ENCODE measurements around the gene CD22. TPM values are rescaled to one million over a fixed set of nuclear protein-coding genes. Genes with fewer than 3 reads are reported as not detected.
"Not testable (repeated sequence)": the region's sequence is repeated elsewhere in the genome, so short reads cannot be mapped to it uniquely, and the experiment has no call there.

CD22 gene
- 1.5 TPM in 1 of 2 replicates, not detected in the other for total RNA-seq (2014; rRNA removed; shearing (Covaris generic))

- DNase-seq (ENCODE audit: low read depth), result no peak
These were observed at the start of gene CD22 for GRCh38 chr19:35328851-35329285. Gene CD22 (plus strand): TSS chr19:35329187. CDS start chr19:35332041, 2,854 bp downstream.

- DNase-seq (ENCODE audit: low read depth), result no peak
These were observed 49.6 kb upstream of the CD22 start for GRCh38 chr19:35279374-35279773.

DNA sequence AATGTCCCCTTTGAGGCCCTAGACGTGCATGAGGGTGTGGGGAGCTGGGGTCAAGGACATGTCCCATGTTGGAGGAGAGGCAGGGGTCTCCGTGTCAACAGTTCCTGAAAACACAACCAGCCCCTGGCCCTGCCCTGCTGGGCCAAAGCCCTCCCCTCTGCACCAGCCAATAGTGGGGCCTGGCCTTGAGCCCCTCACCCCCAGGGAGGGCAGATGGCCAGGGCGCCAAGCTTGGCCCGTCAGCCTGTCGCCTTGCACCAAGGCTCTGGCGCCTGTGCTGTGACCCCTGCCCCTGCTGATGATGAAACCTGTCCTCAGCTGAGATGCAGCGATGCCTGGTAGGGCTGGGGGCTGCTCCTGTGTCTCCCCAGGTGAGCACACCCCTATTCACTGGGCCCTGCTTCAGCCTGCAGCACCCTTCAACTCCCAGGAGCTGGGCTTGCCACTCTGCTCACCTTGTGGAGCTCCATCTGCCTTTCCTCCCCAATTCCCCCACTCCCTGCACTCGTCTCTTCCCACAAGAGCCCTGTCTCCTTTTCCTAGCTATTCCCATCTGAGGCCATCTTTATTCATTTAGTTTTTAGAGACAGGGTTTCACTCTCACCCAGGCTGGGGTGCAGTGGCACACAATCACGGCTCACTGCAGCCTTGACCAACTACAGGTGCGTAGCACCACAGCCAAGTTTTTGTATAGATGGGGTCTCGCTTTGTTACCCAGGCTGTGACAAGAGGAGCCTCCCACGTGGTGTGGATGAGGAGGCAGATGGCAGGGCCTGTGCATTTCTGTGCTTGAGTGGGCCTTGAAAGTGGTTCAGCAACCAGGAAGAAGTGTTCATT, 48.8 kb upstream of the CD22 start:
- DNase-seq (ENCODE audit: low read depth), result no peak

- no peak for DNase-seq (ENCODE audit: low read depth)
These were observed 47.7 kb upstream of the CD22 start for GRCh38 chr19:35281303-35281702.

GRCh38 chr19:35284153-35285094, 44.6 kb upstream of the CD22 start:
- no peak for DNase-seq (ENCODE audit: low read depth)

GRCh38 chr19:35285095-35285449, 43.9 kb upstream of the CD22 start:
- no peak for DNase-seq (ENCODE audit: low read depth)

DNA sequence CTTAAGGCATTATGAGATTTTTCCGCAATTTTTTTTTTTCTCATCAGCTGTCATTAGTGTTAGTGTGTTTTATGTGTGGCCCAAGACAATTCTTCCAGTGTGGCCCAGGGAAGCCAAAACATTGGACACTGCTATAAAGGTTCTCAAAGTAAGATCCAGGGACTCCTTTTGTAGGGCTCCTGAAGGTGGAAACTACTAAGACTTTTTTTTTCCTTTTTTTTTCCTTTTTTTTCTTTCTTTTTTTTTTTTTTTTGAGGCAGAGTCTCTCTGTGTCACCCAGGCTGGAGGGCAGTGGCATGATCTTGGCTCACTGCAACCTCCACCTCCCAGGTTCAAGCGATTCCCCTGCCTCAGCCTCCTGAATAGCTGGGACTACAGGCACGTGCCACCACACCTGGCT, 43.5 kb upstream of the CD22 start:
- not testable (repeated sequence) for DNase-seq (ENCODE audit: low read depth)

DNA sequence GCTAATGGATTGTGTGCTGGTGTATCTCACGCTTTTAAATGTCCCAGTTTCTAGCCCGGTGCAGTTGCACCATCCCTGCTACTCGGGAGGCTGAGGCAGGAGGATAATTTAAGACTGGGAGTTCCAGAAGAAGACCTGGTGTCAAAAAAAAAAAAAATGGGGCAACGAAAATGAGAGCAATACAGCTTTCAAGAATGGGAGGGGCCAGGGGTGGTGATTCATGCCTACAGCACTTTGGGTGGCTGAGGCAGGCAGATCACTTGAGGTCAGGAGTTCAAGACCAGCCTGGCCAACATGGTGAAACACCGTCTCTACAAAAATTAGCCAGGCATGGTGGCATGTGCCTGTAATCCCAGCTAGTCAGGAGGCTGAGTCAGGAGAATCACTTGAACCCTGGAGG, 42.9 kb upstream of the CD22 start:
- DNase-seq (ENCODE audit: low read depth), result not testable (repeated sequence)

DNA sequence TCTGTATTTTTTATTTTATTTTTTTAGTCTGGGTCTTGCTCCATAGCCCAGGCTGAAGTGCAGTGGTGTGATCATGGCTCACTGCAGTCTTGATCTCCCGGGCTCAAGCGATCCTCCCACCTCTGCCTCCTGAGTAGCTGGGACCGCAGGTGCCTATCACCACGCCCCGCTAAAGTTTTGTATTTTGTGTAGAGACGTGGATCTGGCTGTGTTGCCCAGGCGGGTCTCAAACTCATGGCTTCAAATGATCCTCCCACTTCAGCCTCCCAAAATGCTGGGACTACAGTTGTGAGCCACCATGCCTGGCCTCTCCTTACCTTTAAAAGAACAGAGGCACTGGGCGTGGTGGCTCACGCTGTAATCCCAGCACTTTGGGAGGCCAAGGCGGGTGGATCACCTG, 41.3 kb upstream of the CD22 start:
- DNase-seq (ENCODE audit: low read depth), result no peak

GRCh38 chr19:35288331-35288730, 40.7 kb upstream of the CD22 start:
- DNase-seq (ENCODE audit: low read depth), result no peak

DNA sequence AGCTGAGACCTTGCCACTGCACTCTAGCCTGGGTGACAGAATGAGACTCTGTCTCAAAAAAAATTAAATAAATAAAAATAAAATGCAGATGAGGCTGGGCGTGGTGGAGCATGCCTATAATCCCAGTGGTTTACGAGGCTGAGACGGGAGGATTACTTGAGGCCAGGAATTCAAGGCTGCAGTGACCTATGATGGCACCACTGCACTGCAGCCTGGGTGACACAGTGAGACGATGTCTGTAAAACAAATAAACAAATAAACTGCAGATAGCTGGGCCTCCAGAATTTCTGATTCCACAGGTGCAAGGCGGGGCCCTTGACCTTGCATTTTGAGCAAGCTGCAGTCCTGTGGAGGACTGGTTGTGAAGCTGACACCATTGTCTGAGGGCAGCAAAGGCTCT, 40.1 kb upstream of the CD22 start:
- DNase-seq (ENCODE audit: low read depth), result no peak

DNA sequence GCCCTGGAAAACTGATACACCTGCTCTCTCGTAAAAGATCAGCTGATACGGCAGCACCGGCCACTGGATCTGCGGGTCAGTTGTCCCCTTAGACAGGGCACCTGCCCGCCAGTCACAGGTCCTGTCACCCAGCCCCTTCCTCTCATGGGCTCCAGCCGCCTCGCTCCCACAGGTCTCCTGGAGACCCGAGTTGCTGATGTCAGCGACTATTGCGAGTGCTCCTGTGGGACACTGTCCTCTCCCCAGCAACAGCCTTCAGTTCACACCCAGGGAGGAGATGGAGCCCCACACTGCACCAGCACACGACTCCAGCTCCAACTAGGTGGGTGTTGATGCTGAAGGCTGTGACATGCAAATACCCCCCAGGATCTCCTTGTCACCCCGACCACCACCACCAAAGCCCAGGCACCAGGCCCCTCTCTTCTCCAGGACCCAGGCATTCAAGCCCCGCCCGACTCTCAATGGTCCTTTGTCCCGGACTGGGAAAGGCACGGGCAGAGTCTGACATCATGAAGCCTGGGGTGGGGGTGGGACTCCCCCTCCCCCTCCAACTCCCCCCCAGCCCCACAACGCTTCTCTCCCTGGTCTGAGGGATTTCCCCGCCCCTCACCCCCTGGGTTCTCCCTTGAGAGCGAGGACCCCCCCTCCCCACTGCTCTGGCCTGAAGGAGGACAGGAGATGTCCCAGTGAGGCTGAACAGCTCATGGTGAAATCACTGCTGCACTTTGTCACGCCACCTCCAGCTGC, 38.4 kb upstream of the CD22 start:
- DNase-seq (ENCODE audit: low read depth), result no peak

GRCh38 chr19:35291259-35291658, 37.7 kb upstream of the CD22 start:
- no peak for DNase-seq (ENCODE audit: low read depth)

DNA sequence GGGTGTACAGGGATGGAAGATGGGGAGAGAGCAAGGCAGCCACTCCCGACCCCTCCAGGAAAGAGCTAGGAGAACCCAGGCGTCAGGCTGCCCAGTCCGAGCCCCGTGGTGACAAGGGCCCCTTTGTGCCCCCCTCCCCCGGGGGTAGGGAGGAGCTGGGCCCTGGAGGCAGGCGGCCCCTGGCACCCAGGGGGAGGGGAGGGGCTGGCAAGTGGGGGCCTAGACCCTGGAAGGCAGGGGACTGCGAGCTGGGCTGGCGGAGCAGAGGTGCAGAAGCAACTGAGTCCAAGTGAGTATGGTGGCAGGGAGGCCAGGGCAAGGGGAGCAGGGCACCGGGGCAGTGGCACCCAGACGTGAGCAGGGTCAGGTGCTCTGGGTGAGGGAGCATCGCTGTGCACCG, 37.1 kb upstream of the CD22 start, which contains the start of gene MAG:
TSS of gene MAG (plus strand) at position 246 of the 400 bp plus-strand sequence. CDS start 3,248 bp downstream, outside the sequence.
- no peak for DNase-seq (ENCODE audit: low read depth)

GRCh38 chr19:35292421-35293362, 36.3 kb upstream of the CD22 start:
- DNase-seq (ENCODE audit: low read depth), result no peak

- DNase-seq (ENCODE audit: low read depth), result no peak
These were observed 35.6 kb upstream of the CD22 start for GRCh38 chr19:35293363-35293739.

- no peak for DNase-seq (ENCODE audit: low read depth)
These were observed 35.2 kb upstream of the CD22 start for GRCh38 chr19:35293808-35294207.

DNA sequence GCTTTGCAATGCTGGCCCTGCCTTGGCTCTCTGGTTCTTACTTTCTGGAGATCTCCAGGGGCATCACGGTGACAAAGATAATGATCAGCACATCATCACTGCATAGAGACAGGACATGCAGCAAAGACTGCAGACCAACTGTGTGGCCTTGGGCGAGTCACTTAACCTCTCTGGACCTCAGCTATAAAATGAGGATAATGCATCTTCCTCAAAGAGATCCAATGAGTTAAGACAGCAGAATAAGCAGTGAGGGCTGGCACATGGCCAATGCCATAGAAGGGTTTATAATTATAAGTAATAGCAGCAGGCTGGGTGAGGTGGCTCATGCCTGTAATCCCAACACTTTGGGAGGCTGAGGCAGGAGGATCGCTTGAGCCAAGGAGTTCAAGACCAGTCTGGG, 34.7 kb upstream of the CD22 start:
- DNase-seq (ENCODE audit: low read depth), result no peak

DNA sequence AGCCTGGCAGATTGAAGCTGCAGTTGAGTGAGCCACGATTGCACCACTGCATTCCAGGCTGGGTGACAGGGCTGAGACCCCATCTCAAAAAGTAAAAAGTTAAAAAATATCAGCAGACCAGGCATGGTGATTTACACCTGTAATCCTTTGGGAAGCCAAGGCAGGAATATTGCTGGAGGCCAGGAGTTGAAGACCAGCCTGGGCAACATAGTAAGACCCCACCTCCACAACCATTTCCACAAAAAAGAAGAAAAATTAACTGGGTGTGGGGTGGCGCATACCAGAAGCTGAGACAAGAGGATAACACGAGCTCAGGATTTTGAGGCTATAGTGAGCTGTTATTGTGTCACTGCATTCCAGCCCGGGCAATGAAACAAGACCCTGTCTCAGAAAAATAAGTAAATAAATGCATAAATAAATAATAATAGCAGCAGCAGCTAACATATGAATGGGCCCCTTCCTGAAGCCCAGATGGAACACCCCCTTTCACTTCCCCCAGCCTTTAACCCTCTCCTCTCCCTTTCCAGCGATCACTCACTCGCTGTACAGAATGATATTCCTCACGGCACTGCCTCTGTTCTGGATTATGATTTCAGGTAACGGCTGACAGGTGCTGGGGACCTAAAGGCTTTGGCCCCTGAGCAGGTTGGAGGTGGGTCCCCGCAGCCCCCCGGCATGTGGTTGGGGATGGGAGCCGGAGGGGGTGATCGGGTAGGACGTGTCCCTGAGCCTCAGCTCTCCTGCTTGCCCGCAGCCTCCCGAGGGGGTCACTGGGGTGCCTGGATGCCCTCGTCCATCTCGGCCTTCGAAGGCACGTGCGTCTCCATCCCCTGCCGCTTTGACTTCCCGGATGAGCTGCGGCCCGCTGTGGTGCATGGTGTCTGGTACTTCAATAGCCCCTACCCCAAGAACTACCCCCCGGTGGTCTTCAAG, 33.9 kb upstream of the CD22 start:
- DNase-seq (ENCODE audit: low read depth), result no peak

Measured in M059J (cell line).